ENCODE data around the gene PAFAH1B2. TPM values are rescaled to one million over a fixed set of nuclear protein-coding genes. Genes with fewer than 3 reads are reported as not detected.

PAFAH1B2 gene
- total and polyA plus RNA-seq, 2 of the 8 experiments (the other 6 are each of a cell fraction or from before 2014, with no cell fraction given): 38.2 to 161 TPM

- Histone ChIP-seq H4K91ac (replicated peaks; ENCODE audit: insufficient read length, low read length) (no peak overlapping the region), H2BK20ac (ENCODE audit: low read length) (no peak overlapping the region), H3K27me3 (replicated peaks in 1 of 4; ENCODE audit: control insufficient read depth in 3 of 4, extremely low read depth in 1 of 4, insufficient read depth in 3 of 4, low read length in 3 of 4) (no peaks in the 10 kb centered on the region), H4K20me1 (replicated peaks in 1 of 2; ENCODE audit: control insufficient read depth in 1 of 2, insufficient read depth in 2 of 2, low read length in 2 of 2) (peaks cover 2 to 3% of the 10 kb centered on the region in 2 experiments), H4K8ac (ENCODE audit: extremely low read depth, insufficient read depth, low read length) (no peak overlapping the region), H3K9ac (replicated peaks in 1 of 4; ENCODE audit: extremely low read depth in 1 of 4, low read depth in 3 of 4, low read length in 3 of 4) (no peak overlapping the region), H3K36me3 (ENCODE audit: control insufficient read depth in 2 of 4, insufficient read depth in 4 of 4, low read length in 3 of 4) (peaks cover 11 to 30% (median 16%) of the 10 kb centered on the region in 4 experiments; a peak in 6 of 8 replicates), H2BK12ac (ENCODE audit: low read depth, low read length) (no peak overlapping the region), H2AFZ (ENCODE audit: low read length) (no peak overlapping the region), H4K5ac (ENCODE audit: insufficient read length, low read depth, low read length) (no peak overlapping the region), H2BK15ac (ENCODE audit: low read length) (no peak overlapping the region), H3K23me2 (ENCODE audit: low read depth, low read length) (no peaks in the 10 kb centered on the region), H2AK5ac (ENCODE audit: low read depth, low read length) (no peak overlapping the region), H3K4me1 (replicated peaks in 1 of 4; ENCODE audit: control insufficient read depth in 3 of 4, insufficient read depth in 4 of 4, low read length in 3 of 4) (no peaks in the 10 kb centered on the region), H3K79me1 (ENCODE audit: low read depth, low read length) (no peaks in the 10 kb centered on the region), H3K14ac (ENCODE audit: insufficient read length) (no peak overlapping the region), H3K56ac (replicated peaks; ENCODE audit: insufficient read length, low read depth, low read length) (no peak overlapping the region), H3K4me2 (ENCODE audit: insufficient read depth in 1 of 2, low read depth in 2 of 2, low read length in 2 of 2) (no peak overlapping the region), H3K79me2 (ENCODE audit: control insufficient read depth in 1 of 2, insufficient read depth in 2 of 2, low read length in 2 of 2) (no peaks in the 10 kb centered on the region), H2BK5ac (ENCODE audit: low read depth, low read length) (no peak overlapping the region), H3K18ac (ENCODE audit: extremely low read depth, low read length) (no peak overlapping the region), H3K23ac (ENCODE audit: insufficient read length) (no peak overlapping the region), H3K27ac (ENCODE audit: low read depth, low read length) (no peak overlapping the region), H3K9me3 (ENCODE audit: insufficient read depth in 2 of 2, low read depth in 1 of 2, low read length in 1 of 2) (no peaks in the 10 kb centered on the region), H3K4me3 (ENCODE audit: extremely low read depth in 1 of 4, insufficient read depth in 2 of 4, low read depth in 3 of 4, low read length in 4 of 4) (no peak overlapping the region), H3K4ac (replicated peaks; ENCODE audit: insufficient read length, low read depth, low read length) (no peak overlapping the region), H2BK120ac (replicated peaks; ENCODE audit: low read depth, low read length) (no peak overlapping the region)
- DNase-seq (ENCODE audit: low read depth in 1 of 2, low spot score in 2 of 2) (no peak), FAIRE-seq (no peak)
- ChIA-PET CTCF (ENCODE audit: partially characterized antibody) (interaction anchor here (0.6 to 25.0 kb wide), 6 partner anchors 7 to 576 kb away, joined by 3 to 449 read pairs (median 48); partner anchors contain the start of genes SIDT2 and TAGLN), POLR2A (ENCODE audit: partially characterized antibody) (interaction anchor here (0.8 to 2.3 kb wide), 5 partner anchors 10 to 44 kb away, joined by 3 to 6 read pairs (median 4); partner anchors contain the start of gene TAGLN)
- WGBS, 2 experiments (ENCODE audit: extremely low coverage in 1 of 2, insufficient coverage in 1 of 2, insufficient read length in 1 of 2, insufficient replicate concordance in 2 of 2, low coverage in 1 of 2, low lambda C conversion rate in 2 of 2, missing lambda C conversion rate in 1 of 2): 86% methylated on average over 17 of the region's 17 CpGs; no CpG with 5 or more reads in 1 of the 2 experiments
- TF ChIP-seq EZH2 (IDR thresholded peaks at IDR 0.05; ENCODE audit: low read depth, low read length, severe bottlenecking) (no peak), BRCA1 (IDR thresholded peaks at IDR 0.05; ENCODE audit: low read depth, low read length) (no peak), TAF7 (optimal IDR thresholded peaks at IDR 0.05; ENCODE audit: borderline replicate concordance, low read depth, low read length) (no peak), RNF2 (IDR thresholded peaks at IDR 0.05; ENCODE audit: borderline replicate concordance, low read depth, low read length, missing control alignments, poor library complexity, severe bottlenecking) (no peak), CBX5 (IDR thresholded peaks at IDR 0.05; ENCODE audit: low read depth, low read length) (no peak), SP4 (IDR thresholded peaks at IDR 0.05; ENCODE audit: low read length) (no peak), RAD21 (IDR thresholded peaks at IDR 0.05 in 1 of 2, conservative IDR thresholded peaks at IDR 0.05 in 1 of 2; ENCODE audit: low read depth in 2 of 2, low read length in 2 of 2) (no peak)
These were observed 79.9 kb downstream of the PAFAH1B2 start for GRCh38 chr11:117223741-117224689.

All from H1 (cell line).